Activated CD8-positive, alpha-beta memory T cell treated with anti-CD3 and anti-CD28 coated beads, Interleukin-2, amount 50 U/mL, for 1 hour (primary cell): ENCODE results near the gene UNC13C.
"Not testable (repeated sequence)": the region's sequence is repeated elsewhere in the genome, so short reads cannot be mapped to it uniquely, and the experiment has no call there.

Experiments used
- DNase-seq: peaks from one replicate; pipeline ENCODE4 v3.0.0-alpha.2; 2020; ENCODE audit errors: extremely low read depth

Gene UNC13C

DNA sequence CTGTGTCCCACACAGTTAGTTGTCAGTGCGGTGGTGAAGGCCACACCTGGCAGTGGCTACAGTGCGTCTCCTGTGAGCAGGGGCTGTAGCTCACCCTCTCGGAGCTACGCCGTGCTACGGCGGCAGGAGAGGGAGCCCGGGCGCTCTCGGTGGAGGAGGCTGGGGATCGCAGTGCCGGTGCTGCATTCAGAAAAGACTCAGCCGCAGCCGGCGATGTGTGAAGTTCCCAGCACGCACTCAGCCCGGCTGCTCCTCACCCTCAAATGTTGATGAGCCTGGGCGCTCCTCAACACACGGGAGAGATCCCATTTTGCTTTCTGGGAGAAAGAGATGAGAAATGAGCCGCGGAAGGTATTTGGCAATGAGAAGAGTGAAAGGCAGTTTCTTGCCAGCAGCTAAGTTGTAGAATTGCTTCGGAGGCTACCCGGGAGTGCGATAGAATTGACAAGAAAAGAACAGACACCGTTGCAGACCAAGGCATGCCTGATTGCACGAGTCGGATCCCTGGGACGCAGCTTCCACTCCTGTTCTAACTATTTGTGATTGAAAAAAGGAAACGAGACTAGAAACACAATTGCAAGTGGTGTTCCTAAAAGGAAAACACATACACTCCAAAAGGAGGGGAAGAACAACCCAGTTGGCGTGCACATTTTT is at the start of gene UNC13C:
Gene UNC13C (plus strand): TSS at position 189 of the 654 bp plus-strand sequence. CDS start 34,463 bp downstream, outside the sequence.
- DNase-seq = no peak

DNA sequence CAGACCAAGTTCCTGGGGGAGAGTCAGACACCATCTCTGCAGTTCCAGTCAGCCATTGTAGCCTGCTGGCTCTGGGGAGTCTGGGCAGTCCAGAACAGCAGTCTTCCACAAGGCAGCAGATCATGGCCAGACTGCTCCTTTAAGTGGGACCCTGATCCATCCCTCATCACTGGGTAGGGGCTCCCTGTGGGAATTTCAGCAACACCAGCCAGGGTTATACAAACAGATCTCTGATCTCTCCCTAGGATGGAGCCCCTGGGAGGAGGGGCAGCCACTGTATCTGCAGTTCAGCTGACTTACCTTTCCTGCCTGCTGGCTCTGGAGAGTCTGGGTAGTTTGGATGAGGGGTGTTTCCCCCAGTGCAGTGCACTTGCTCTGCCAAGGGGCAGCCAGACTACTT is 42.1 kb upstream of the UNC13C start:
- no peak for DNase-seq

DNA sequence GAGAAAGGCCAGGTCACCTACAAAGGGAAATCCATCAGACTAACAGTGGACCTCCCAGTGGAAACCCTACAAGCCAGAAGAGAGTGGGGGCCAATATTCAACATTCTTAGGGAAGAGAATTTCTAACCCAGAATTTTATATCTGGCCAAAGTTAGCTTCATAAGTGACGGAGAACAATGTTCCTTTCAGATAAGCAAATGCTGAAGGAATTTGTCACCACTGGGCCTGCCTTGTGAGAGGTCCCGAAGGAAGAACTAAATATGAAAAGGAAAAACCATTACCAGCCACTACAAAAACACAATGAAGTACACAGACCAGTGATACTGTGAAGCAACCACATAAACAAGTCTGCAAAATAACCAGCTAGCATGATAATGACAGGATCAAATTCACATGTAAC is 40.6 kb upstream of the UNC13C start:
- DNase-seq = not testable (repeated sequence)

DNA sequence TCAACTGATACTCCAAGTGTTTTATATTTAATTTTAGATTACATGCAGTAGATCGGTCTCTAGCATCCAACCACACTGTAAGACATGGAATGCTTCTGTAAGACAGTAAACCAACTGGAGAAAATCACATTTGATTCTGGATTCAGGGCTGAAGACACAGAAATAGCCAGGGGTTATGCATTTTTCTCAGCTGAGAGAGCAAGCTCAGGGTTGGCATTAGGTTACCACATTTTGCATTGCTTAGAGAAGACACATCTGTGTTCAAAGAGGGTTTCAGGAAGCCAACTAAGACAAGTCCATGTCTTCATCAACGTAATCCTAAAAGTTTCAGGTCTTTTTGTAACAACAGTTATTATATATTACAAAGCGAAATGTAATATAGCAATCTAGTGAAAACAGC is 27.7 kb upstream of the UNC13C start:
- no peak for DNase-seq

DNA sequence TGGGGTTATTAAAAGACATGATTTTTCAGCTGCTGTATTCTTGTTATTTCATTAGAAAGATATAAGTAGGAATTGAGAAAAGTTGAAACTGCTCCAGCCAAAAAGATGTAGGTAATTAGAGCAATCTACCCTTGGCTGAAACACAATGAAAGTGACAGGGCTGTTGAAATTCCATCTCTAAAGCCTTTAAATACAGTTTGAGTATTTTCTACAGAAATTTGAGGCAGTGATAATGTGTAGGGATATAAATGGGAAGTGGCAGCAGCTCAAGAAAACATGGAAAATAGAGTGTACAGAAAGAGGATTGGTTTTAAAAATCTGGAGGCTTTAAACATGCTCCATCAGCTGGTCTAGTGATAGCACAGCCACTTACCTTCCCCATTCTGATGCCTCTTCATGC is 22.8 kb upstream of the UNC13C start:
- no peak for DNase-seq

DNA sequence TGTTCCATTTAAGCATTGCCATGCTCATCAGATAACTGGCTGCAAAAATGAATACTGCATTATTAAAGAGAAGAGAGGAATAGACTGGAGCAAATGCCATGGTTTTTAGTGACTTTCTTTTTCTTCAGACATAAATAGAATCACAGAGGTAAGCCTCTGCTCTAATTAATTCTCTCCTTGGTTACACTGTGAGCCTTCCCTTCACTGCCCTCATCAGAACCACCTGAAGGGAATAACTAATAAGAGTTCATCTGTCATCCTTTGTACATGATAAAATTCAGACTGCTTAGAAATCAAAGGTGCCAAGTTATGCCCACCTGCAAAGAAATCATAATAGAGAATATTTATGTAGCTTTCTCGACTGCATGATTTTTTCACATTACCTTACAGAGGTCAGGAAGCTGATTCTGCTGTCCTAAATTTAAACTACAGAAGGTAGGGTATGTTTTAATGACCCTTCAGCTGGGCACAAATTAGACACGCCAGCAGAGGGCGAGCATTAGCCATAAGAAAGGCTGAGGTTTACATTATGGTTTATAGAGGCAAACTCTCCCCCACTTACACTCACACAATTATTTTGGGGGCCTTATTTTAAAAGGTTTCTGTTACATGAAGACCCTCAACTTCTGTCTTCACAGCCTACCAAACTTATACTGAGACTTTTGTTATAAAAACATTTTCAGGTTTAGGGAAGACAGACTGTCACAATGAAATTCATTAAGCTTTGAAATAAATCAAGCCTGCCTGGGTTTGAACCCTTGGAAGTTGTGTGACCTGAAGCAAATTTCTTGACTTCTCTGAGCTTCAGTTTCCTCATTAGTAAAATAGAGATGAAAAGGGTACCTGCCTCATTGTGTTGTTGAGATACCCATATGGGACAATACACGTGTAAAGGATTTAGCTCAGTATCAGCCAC is 15.3 kb upstream of the UNC13C start:
- no peak for DNase-seq

DNA sequence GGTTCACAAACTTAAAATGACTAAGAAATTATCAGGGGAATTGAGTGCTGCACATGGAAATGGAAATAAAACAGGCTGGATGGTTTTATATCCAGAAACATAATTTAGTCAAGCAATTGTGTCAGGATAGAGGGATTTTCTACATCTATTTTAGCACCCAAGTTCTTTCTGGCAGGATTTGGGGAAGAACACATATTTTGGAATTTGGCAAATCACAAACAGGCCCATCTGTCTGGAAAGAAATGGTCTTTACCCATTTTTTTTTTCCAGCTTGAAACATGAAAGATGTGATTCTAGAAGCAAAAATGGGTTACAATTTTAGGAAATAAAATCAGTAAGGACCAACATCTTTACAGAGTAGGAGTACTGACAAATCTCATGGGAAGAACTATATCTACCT is 14.4 kb upstream of the UNC13C start:
- no peak for DNase-seq

DNA sequence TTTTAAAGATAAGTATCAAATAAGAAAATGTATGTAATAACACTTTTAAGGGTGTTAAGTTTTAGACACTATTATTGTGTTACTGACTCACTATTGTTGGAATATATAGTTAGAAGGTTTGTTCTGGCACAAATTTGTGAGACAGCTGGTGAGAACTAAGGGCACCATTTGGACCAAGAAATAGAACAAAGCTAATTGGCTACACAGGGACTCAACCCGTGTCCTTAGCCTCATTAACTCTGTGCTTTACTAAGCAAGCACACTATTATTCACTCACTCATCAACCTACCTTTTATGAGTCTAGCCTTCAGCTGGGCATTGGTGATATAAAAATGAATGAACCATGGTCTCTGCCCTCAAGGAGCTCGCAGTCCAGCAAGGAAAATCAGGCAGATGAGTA is 4.1 kb upstream of the UNC13C start:
- DNase-seq = no peak

DNA sequence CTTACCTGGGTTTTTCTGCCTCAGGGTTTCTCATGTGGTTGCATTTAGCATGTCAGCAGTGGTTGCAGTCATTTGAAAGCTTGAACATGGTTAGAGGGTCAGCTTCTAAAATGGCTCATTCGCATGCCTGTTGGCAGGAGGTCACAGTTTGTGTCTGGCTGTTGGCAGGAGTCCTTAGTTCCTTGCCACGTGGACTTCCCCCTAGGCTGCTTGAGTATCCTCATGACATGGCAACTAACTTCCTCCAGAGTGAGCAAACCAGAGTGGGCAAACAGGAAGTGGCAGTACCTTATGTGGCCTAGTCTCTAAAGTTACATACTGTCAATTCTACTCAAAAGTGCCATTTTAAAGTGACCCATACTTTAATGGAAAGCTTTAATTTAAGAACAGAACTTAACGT is 3.4 kb upstream of the UNC13C start:
- no peak for DNase-seq

DNA sequence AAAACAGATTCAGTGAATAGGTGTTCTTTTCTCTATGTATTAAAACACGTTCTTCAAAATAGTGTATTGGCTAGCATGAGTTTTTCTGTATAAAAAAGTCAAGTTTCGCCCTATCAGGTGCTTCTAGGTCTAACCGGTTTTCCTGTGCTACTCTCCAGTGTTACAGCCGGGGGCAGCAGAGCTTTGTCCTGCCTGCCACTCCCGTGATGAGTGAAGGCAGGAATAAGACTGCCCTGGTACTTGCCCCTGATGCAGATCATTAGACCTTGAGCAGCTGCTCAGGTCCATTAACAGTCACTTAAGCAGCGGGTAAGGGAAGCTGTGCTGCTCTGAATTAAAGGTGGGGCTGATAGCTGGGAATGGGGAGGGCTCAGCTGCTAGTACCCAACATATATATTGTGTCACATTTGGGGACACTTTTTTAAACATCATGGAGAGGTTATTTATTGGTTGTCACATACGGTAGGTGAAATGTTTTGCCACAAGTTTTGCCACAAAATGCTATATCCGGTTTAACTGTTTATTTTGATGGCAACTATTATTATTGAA is 1.3 kb upstream of the UNC13C start:
- DNase-seq = no peak

DNA sequence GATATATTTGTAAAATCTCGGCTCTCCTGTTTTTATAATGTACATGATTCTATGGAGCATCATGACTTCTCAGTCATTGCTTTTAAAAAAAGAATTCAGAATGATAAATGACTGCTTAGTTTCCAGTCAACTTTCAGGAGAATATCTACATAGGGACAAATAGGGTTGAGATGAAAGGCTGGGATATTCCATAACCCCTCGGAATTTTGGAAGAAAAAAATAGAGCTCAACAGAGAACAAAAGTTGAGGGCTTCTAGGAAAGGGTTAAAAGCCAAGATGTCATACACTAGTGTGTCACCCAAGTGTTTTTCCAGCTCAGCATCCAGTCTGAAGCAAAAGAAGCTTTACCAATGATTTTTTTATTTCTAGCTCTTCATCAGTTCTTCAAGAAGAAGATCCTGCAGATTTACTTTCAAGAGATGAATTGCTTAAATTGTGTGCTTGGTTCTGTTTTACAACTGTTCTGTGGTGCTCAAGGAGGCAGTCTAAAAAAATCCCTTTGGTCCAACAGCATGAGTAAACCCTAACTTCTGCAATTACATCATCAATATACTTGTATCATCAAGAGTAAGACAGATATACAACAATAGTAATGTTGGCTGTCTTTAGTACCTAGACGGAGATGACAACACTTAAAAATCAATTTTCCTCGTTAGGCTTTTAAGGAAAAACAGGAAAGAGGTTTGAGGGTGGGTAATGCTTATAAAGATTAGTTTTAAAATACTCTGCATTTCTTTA is 979 bp downstream of the UNC13C start:
- no peak for DNase-seq

DNA sequence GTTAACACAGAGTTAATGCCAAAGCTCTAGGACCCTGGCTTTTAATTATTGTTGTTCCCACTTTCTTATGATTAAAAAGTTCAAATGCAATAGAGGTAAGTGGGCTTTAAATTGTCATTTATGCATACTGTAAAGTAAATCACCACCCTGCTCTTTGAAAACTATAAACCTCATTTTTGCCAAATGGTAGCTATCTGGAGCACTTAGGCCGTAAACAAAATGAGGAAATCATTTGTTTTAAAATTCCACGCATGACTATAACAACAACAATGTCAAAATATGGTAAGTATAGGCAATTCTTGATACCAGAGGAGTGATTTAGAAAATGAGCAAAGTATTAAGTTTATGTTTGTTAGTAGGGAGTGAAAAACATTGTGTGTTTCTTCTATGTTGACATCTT is 1.8 kb downstream of the UNC13C start:
- no peak for DNase-seq

DNA sequence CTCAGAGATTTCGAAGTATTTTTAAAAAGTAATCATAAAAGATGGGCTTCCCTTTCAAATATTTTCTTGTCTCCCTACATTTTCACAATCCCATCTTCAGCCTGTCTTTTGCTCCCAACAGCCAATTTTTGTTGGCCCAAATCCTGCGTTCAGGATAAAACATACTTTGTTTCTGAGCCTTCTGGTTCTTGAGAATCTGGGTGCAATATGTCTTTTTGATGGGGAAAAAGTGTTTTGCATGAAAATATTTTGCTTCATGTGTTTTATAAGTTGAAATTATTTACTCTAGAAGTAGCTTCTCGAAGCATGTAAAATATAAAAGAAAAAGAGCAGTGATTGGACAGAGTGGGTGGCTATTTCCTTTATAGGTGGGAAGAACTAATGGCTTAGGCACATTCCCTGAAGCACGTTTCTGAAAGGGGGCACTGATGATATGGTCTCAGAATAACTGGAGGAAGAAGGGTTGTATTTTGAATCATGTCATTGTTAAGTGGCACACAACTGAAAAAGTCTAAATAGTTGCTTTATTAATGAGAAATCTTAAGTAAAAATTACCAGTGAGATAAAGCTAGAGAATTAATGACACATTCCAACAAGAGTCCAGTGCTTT is 3.9 kb downstream of the UNC13C start:
- DNase-seq = no peak

DNA sequence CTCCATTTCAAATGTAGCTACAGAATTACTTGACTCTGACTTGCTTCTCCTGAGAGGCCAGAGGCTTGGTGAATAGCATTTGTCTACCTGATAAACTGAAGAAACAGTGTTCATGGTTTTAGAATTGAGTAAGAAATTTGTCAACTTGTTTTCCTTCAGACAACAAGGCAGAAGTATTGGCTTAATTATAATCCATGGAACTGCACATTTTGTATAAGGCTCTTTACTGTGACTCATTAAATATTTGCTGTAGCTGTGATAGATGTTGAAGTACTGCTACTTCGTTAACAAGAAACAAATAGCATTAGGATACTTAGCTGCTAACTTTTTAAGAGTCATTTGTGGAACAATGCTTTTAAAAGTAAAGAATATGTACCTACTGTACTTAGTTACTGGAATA is 4.6 kb downstream of the UNC13C start:
- DNase-seq = no peak

DNA sequence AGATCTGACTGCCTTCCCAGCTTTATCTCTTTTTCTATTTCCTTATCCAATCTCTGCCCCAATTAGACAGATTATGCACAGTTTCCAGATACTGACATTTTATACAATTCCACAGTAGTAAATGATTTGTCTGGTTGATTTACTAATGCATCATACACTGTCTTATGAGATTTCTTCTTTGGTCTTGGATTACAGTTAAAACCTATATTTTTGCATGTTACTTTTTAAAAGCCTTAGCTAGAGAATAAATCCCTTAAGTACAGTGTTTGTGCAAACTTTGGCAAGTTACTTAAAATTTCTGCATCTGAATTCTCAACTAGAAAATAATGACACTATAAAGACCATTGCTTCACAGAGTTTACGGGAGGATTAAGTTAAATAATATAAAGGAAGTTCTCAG is 6.0 kb downstream of the UNC13C start:
- no peak for DNase-seq

DNA sequence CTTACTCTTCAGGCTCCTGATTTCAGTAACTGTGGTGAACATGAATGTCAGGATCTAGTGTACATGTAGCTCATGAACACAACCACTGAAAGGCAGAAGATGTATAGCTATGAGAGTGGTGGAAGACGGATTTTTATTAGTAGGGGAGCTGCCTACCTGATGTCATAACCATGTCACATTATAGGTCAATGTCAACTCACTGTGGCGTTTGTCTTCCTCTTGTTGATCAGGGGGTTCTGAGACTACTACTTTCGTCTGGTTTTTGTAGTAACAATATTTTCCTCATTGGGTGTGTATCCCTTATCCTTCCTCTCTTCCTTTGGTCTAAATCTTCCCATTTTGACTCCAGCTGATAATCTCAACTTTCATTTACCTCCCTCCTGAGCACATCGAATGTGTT is 7.3 kb downstream of the UNC13C start:
- DNase-seq = no peak

DNA sequence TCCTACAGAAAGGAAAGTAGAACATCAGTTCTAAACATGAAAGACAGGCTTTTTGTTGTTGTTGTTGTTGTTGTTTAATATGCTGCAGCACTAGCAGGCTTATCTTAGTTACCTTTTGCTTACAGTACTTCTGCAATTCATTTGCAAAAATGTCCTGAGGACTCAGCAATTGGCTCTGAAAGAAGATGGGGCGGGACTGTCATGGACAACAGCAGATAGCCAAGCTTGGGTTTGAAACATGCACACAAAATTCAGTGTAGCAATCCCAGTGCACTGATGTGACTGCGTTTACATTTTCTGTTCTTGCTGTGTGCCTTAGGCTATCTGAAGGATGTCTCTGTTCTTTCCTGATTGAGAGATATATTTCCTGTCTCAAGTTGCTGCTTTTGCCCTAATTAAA is 9.2 kb downstream of the UNC13C start:
- no peak for DNase-seq

DNA sequence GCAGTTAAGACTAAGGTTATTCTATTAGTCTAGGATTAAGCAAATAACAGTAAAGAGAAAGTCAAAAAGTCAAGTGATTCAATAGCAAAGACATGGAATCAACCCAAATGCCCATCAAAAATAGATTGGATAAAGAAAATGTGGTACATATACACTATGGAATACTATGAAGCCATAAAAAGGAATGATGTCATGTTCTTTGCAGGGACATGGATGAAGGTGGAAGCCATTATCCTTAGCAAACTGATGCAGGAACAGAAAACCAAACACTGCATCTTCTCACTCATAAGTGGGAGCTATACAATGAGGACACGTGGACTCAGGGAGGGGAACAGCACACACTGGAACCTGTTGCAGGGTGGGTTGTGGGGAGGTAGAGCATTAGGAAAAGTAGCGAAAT is 29.0 kb downstream of the UNC13C start:
- DNase-seq = no peak

DNA sequence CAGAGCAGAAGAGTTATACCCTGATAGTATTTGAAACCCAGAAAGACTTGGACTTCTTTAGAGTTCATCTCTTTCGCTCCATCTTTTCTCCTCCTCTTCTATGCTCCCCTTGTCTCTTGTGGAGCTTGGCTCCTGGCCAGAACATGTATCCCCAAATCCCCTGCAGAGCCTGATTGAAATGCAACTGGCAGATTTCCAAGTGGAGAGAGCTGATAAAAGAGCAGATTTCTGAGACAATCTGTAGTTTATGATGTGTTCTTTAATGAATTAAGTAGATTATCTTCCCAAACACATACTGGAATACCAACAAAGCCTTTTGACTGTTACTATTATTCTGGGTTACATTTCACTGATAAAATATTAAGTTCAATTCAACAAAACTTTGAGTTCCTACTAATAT is 33.4 kb downstream of the UNC13C start:
- no peak for DNase-seq

DNA sequence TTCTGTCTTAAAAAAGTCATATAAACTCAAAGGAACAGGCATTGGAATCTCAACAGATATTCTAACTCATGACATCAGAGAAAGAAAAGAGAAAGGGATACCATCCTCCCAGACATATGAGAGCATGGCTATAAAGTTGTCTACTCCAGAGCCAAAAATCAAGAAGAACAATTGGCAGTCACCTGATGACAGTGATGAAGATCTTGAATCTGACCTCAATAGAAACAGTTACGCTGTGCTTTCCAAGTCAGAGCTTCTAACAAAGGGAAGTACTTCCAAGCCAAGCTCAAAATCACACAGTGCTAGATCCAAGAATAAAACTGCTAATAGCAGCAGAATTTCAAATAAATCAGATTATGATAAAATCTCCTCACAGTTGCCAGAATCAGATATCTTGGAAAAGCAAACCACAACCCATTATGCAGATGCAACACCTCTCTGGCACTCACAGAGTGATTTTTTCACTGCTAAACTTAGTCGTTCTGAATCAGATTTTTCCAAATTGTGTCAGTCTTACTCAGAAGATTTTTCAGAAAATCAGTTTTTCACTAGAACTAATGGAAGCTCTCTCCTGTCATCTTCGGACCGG is 35.9 kb downstream of the UNC13C start:
- no peak for DNase-seq

DNA sequence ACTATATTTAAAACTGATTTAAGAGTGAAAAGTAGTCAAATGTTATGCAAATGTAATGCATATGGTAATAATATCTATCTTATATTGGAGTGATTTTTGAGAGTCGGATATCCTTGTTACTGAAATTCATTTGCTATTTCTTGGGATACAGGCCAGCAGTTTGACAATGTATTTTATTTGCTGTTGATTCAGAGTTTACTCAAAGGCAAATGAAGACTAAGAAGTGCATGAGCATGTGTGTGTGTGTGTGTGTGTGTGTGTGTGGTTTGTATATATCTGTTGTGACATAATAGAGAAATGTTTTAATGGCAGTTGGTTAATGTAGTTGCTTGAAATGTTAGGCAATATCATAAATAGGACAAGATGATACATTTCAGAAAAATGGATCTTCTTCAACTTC is 39.0 kb downstream of the UNC13C start:
- no peak for DNase-seq

DNA sequence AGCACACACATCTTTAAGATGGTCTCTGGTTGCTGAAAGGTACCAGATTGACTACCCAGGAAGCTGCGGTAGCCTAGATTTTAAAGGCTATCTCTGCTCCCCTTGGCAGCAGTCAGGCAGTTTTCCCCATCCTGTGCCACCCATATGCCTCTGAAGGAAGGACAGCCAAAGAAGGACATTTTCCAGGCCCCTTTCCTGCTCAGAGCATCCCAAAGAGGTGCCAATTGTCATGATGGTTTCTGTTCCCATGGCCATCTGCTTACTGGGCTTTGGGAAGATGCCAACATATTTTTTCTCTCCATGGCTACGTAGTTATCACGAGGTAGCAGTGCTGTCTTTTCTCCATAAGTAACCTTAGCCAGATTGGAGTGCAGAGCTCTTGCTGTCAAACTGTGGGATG is 39.7 kb downstream of the UNC13C start:
- no peak for DNase-seq
